ENCODE results near the gene MMP17. TPM values are rescaled to one million over a fixed set of nuclear protein-coding genes. Genes with fewer than 3 reads are reported as not detected.
A peak's percentile ranks its signal among the peaks of the same experiment; 100 is the strongest.

The MMP17 gene
- total RNA-seq, 6 donors from 2014 or later, result 3.1 to 7.1 (median 5.9) TPM

- ATAC-seq (ENCODE audit: low FRiP score in 2 of 2) (no peak), DNase-seq (no peak)
- Histone ChIP-seq H3K36me3 (peaks cover 18 to 89% (median 60%) of the 10 kb centered on the region in 4 donors), H3K27me3 (no peaks in the 10 kb centered on the region), H3K27ac (no peak overlapping the region), H3K9me3 (no peaks in the 10 kb centered on the region), H3K4me3 (no peak overlapping the region), H3K4me1 (no peaks in the 10 kb centered on the region)
- TF ChIP-seq POLR2A (IDR thresholded peaks at IDR 0.05), result no peak
- TF ChIP-seq EP300 (IDR thresholded peaks at IDR 0.05), result no peak
- no peak for TF ChIP-seq CTCF (IDR thresholded peaks at IDR 0.05)
- TF ChIP-seq POLR2AphosphoS5 (IDR thresholded peaks at IDR 0.05), result no peak
- 87 to 93% methylated on average over 30 of the region's 30 CpGs for whole genome bisulfite sequencing, 2 donors
These were observed 43.1 kb upstream of the MMP17 start for GRCh38 chr12:131784909-131785762.

GRCh38 chr12:131785763-131786330 is 42.3 kb upstream of the MMP17 start:
- Histone ChIP-seq H3K36me3 (peaks cover 18 to 89% (median 59%) of the 10 kb centered on the region in 4 donors), H3K4me1 (no peaks in the 10 kb centered on the region), H3K4me3 (no peak overlapping the region), H3K9me3 (no peaks in the 10 kb centered on the region), H3K27me3 (no peaks in the 10 kb centered on the region), H3K27ac (no peak overlapping the region)
- WGBS, 2 donors, result 92 to 93% methylated on average over 15 of the region's 15 CpGs
- ATAC-seq (ENCODE audit: low FRiP score in 2 of 2) (no peak), DNase-seq (no peak)
- TF ChIP-seq CTCF (IDR thresholded peaks at IDR 0.05) (no peak), POLR2AphosphoS5 (IDR thresholded peaks at IDR 0.05) (no peak), POLR2A (IDR thresholded peaks at IDR 0.05) (no peak), EP300 (IDR thresholded peaks at IDR 0.05) (no peak)

- H3K27me3 ChIP-seq, result no peaks in the 10 kb centered on the region
- H3K27ac ChIP-seq, result no peak overlapping the region
- TF ChIP-seq EP300 (IDR thresholded peaks at IDR 0.05) (no peak), POLR2A (IDR thresholded peaks at IDR 0.05) (no peak), POLR2AphosphoS5 (IDR thresholded peaks at IDR 0.05) (no peak), CTCF (IDR thresholded peaks at IDR 0.05) (no peak)
- no peaks in the 10 kb centered on the region for H3K4me1 ChIP-seq
- no peaks in the 10 kb centered on the region for H3K9me3 ChIP-seq
- ATAC-seq (ENCODE audit: low FRiP score in 2 of 2), result peak; percentile 23 to 43
- DNase-seq, result peak in 1 of 2 donors; percentile 75
- H3K4me3 ChIP-seq, result no peak overlapping the region
- H3K36me3 ChIP-seq, result peaks cover 18 to 91% (median 62%) of the 10 kb centered on the region in 4 donors
- WGBS, 2 donors, result 85 to 96% methylated on average over 11 to 14 of the region's 15 CpGs
These were observed 41.9 kb upstream of the MMP17 start for GRCh38 chr12:131786331-131786730.

- Histone ChIP-seq H3K4me3 (no peak overlapping the region), H3K36me3 (peaks cover 18 to 91% (median 63%) of the 10 kb centered on the region in 4 donors), H3K4me1 (no peaks in the 10 kb centered on the region), H3K27me3 (no peaks in the 10 kb centered on the region), H3K9me3 (no peaks in the 10 kb centered on the region), H3K27ac (no peak overlapping the region)
- DNase-seq (no peak), ATAC-seq (ENCODE audit: low FRiP score in 2 of 2) (peak; percentile 8 to 19)
- 93 to 97% methylated on average over 17 of the region's 17 CpGs for WGBS, 2 donors
- TF ChIP-seq EP300 (IDR thresholded peaks at IDR 0.05), result no peak
- no peak for TF ChIP-seq POLR2AphosphoS5 (IDR thresholded peaks at IDR 0.05)
- no peak for TF ChIP-seq POLR2A (IDR thresholded peaks at IDR 0.05)
- TF ChIP-seq CTCF (IDR thresholded peaks at IDR 0.05), result no peak
These were observed 41.0 kb upstream of the MMP17 start for GRCh38 chr12:131787143-131787660.
